Stimulated activated CD8-positive, alpha-beta memory T cell treated with anti-CD3 and anti-CD28 coated beads, Interleukin-15, amount 100 ng/mL, for 1 hour (primary cell): ENCODE results near the gene BET1L.
"Not testable (repeated sequence)": the region's sequence is repeated elsewhere in the genome, so short reads cannot be mapped to it uniquely, and the experiment has no call there.

ENCODE experiments used
- DNase-seq: peaks from one replicate; pipeline ENCODE4 v3.0.0-alpha.2; 2020; ENCODE audit warnings: low read depth

The BET1L gene

DNA sequence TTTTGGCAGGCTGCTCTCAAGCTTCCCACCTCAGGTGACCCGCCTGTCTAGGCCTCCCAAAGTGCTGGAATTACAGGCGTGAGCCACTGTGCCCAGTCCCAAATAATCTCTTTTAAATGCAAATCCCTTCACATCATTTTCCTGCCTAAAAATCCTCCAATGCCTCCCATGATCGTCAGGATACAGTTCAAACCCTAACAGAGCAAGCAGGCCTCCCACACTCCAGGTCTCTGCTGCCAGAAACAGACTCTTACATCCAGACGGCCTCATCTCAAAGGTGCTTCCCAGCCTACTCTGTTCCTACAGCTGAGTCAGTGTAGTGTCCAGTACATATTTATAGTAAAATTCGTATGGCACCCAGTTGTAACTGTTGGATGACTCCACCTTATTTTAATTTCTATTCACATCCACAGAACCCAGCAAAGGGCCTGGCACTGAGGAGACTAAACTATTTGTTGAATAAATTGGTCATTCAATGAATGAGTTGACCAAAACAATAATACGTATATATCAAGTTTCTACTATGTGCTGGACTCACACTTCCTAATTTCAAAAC is 20.7 kb upstream of the BET1L start:
- no peak for DNase-seq

- DNase-seq = no peak
Measured at GRCh38 chr11:225734-226453, 18.7 kb upstream of the BET1L start.

- no peak for DNase-seq
Measured at GRCh38 chr11:224424-224823, 17.2 kb upstream of the BET1L start.

GRCh38 chr11:223884-224283 is 16.7 kb upstream of the BET1L start:
- DNase-seq = no peak

- no peak for DNase-seq
Measured at GRCh38 chr11:223026-223789, 16.0 kb upstream of the BET1L start.

- DNase-seq = no peak
Measured at GRCh38 chr11:221998-222789, 15.0 kb upstream of the BET1L start.

DNA sequence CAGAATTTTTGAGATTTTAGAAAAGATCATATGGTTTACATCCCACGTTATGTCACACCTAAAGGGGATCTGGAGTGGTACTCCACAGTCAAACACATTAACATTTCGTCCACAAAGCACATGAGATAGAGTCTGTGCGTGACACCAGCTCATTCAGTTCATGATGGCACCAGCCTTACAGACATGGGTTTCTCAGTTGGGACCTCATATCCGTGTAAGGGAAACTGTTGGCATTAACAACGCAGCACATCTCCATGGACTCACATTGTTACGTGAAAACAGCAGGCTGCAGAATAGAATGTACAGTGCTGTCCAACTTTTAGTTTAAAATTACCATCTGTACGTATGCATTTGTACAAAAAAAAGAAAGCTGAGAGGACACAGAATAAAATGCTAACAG is 14.3 kb upstream of the BET1L start:
- no peak for DNase-seq

- not testable (repeated sequence) for DNase-seq
Measured at GRCh38 chr11:220641-221215, 13.5 kb upstream of the BET1L start.

DNA sequence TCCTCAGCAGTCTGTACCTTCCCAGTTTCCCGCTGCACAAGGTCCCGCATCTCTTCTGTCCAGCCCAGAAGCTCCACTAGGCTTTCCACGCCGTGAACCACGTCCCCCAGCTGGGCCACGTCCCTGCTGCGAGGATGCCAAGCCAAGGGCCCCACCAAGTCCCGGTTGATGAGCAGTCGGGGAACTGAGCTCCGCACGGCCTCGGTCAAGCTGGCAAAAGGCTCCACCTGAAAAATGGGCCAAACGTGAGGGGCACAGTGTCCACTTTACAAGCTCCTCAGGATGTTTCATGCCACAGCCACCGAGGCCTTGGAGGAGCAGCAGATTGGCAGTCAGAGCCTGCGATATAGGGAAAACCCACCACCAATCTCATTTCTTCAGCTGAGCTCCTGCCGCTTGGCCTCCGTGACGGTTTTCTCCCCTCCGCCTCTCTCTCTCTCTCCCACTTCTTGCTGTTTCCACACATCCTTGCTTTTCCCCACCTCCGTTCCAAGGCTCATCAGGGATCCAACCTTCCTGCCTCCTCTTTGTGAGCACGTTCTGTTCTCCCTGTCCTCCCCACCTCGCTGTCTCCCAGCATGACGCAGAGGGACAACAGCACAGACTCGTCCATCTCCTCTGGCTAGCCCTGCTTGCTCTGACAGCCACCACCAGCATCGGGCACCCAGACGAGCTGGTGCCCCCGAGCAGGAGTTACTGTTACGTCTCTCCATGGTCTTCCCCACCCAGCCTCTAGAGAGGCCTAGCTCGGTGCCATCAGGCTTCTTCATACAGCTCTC is 11.8 kb upstream of the BET1L start:
- no peak for DNase-seq

DNA sequence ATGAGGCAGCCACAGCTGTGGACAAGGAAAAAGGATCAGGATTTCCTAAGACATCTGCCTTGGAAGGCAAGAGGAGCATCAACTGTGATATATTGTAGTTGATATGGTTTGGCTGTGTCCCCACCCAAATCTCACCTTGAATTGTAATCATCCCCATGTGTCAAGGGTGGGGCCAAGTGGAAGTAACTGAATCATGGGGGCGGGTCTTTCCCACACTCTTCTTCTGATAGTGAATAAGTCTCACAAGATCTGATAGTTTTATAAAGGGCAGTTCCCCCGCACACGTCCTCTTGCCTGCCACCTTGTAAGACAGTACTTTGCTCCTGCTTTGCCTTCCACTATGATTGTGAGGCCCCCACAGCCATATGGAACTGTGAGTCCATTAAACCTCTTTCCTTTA is 10.5 kb upstream of the BET1L start:
- no peak for DNase-seq

DNA sequence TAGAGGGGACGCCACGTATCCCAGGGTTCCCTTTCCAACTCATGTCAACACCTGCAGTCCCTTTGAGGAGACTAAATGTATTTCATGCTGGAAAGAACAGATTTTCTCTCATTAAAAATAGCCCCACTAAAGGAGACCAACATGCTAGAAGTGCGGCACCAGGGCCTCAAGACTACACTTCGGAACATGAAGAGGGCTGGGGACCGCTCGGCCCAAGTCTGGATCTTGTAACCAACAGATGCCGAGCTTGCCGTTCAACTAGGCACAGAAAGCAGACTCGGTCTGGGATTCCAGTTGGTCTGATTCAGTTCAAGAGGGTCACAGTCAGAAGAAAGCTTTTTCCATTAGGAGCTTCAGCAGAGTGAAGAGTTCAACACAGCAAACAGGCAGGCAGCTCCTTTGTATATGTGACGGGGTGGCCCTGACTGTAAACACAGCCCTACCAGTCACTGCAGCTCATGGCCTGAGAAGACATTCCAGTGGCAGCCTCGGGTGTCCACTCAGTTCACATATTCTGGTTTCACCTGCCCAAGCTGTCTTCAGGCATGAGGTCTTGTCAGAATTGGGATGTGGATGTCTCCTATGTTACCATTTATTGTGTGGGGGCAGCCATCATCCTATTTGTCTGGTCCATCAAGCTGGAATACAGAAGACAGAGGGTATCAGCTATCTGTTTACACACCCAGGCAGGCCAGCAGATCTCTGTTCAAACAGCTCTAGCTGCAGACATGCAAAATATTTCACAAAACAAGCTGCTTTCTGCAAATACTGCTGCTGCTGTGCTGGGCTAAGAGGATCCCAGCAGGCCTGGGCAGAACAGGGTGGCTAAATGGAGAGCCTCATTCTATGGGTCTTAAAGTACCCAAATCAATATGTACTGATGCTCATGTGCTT is 9.1 kb upstream of the BET1L start:
- no peak for DNase-seq

- DNase-seq = no peak
Measured at GRCh38 chr11:215581-216037, 8.4 kb upstream of the BET1L start.

DNA sequence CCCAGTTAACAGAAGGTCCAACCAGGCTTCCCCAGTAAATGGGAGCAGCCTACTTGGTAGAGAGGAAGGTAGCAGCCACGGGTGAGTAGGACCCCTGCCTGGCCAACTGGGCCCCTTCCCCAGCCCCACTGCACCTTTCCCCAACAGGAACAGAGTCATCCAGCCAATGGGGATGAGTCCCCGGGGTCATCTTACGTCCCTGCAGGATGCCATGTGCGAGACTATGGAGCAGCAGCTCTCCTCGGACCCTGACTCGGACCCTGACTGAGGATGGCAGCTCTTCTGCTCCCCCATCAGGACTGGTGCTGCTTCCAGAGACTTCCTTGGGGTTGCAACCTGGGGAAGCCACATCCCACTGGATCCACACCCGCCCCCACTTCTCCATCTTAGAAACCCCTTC is 6.9 kb upstream of the BET1L start:
- DNase-seq = no peak

DNA sequence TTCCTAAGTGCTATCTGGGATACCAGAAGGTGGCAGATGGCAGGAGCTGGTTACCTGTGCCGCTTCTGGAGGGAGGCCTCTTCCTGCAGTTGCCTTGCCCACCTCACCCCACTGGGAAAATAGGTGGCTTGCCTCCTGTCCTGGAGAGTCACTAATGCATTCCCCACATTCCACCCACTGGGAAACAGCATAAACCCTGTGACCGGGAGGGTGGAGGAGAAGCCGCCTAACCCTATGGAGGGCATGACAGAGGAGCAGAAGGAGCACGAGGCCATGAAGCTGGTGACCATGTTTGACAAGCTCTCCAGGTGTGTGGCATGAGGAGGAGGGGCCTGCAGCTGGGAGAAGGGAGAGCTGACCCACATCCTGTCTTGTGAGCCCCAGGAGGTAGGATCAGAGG is 5.9 kb upstream of the BET1L start:
- DNase-seq = no peak

- DNase-seq = no peak
Measured at GRCh38 chr11:212150-213100, 5.2 kb upstream of the BET1L start.

GRCh38 chr11:211741-212140 is 4.5 kb upstream of the BET1L start:
- DNase-seq = no peak

DNA sequence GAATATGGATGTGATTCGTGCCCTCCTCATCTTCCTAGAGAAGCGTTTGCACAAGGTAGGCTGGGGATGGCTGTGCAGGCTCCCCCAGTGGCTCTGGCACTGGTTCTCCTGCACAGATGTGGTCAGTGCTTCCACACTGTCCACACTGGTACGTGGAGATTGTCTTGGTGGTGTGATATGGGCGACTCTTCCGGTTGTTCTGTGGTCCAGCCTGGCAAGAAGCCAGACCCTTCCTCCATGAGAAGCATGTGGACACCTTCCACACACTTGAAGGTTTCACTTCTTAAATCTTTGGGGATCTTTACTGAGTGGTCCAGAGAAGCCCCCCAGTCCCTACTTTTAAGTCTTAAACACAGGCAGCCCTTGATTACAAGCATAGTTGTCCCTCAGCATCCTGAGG is 4.1 kb upstream of the BET1L start:
- DNase-seq = no peak

DNA sequence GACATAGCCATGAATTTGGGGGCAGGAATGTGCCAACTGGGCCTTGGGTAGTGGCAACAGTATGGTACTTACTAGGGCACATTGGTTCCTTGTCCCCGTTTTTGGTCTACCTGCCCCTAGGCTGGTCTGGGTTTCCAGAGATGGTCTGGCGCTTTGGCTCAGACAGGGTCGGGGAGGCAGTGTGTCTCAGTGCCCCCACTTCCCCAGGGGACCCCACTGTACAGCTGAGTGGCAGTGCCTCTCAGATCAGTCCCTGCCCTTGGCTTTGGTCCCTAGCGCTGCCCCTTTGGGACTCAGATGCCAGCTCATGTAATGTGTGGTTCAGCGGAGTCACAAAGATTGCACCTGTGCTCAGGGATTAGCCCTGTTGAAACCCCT is 3.6 kb upstream of the BET1L start:
- DNase-seq = no peak

DNA sequence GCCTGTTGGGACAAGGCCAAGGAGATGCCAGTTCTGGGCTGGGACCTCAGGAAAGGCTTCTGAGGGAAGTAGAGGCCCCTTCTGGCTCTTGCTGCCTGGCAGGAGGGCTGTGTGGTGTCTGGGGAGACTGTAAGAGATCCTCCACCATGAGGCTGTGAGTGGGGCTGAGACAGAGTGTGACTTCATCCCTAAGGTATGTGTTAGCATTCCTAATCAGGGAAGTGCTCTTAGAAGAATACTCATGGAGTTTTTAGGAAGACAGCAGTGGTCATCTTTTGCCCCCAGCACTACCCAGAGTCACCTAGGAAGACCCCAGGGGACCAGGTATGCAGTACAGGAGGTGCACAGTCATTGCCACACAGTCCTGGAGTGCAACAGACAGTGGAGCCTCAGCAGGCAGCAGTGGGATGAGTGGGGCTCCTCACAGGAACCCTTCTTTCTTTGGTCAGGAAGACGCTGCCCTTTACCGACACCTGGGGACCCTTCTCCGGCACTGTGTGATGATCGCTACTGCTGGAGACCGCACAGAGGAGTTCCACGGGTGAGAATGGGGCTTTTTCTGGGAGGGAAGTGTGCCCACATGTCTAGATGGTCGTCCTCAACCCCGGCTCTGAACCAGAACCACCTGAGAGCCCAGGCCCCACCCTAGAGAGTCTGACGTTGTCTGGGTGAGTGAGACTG is 3.1 kb upstream of the BET1L start:
- no peak for DNase-seq
